ENCODE data around the gene TM4SF20. TPM values are rescaled to one million over a fixed set of nuclear protein-coding genes. Genes with fewer than 3 reads are reported as not detected.

Gene TM4SF20
- total RNA-seq, 3 donors from 2014 or later (not counting 1 experiment from before 2014, with no cell fraction given) = not detected

DNA sequence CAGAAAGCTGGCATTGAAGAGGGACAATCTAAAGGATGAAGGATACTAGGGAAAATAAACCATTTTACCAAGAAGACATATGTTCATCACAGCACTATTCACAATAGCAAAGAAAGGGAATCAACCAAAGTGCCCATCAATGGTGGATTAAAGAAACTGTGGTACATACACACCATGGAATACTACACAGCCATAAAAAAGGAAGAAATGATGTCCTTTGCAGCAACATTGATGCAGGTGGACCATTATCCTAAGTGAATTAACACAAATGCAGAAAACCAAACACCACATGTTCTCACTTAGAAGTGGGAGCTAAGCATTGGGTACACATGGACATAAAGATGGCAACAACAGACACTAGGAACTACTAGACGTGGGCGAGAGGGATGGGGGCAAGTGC lies 61.3 kb downstream of the TM4SF20 start:
- Histone ChIP-seq H3K4me3 (ENCODE audit: low read length) (no peak overlapping the region), H3K9me3 (ENCODE audit: control insufficient read depth, insufficient read depth, low read length) (no peaks in the 10 kb centered on the region), H3K4me1 (ENCODE audit: control insufficient read depth, insufficient read depth, low read length) (peaks cover 19% of the 10 kb centered on the region), H3K27me3 (ENCODE audit: control insufficient read depth, insufficient read depth, low read length) (no peaks in the 10 kb centered on the region), H3K36me3 (ENCODE audit: control insufficient read depth, insufficient read depth, low read length) (no peaks in the 10 kb centered on the region), H3K27ac (ENCODE audit: low read length) (no peak overlapping the region)
- TF ChIP-seq, protein P1, sequence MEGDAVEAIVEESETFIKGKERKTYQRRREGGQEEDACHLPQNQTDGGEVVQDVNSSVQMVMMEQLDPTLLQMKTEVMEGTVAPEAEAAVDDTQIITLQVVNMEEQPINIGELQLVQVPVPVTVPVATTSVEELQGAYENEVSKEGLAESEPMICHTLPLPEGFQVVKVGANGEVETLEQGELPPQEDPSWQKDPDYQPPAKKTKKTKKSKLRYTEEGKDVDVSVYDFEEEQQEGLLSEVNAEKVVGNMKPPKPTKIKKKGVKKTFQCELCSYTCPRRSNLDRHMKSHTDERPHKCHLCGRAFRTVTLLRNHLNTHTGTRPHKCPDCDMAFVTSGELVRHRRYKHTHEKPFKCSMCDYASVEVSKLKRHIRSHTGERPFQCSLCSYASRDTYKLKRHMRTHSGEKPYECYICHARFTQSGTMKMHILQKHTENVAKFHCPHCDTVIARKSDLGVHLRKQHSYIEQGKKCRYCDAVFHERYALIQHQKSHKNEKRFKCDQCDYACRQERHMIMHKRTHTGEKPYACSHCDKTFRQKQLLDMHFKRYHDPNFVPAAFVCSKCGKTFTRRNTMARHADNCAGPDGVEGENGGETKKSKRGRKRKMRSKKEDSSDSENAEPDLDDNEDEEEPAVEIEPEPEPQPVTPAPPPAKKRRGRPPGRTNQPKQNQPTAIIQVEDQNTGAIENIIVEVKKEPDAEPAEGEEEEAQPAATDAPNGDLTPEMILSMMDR (IDR thresholded peaks at IDR 0.05) = no peak
- no peak overlapping the region for H3K4me3 Mint-ChIP-seq
- peaks cover 0 to 4% of the 10 kb centered on the region in 2 donors for H3K27me3 Mint-ChIP-seq (ENCODE audit: low read depth in 2 of 2)
- H3K27ac Mint-ChIP-seq = no peak overlapping the region
- WGBS (ENCODE audit: insufficient coverage) = 92% methylated on average over 2 of the region's 2 CpGs
- peaks cover 0 to 4% of the 10 kb centered on the region in 2 donors for H3K9me3 Mint-ChIP-seq
- peaks cover 22 to 23% of the 10 kb centered on the region in 2 donors for H3K4me1 Mint-ChIP-seq
- DNase-seq = no peak
- intact Hi-C loops (cut with micrococcal nuclease) = no loop called here
- H3K36me3 Mint-ChIP-seq = no peaks in the 10 kb centered on the region
- ATAC-seq = no peak

DNA sequence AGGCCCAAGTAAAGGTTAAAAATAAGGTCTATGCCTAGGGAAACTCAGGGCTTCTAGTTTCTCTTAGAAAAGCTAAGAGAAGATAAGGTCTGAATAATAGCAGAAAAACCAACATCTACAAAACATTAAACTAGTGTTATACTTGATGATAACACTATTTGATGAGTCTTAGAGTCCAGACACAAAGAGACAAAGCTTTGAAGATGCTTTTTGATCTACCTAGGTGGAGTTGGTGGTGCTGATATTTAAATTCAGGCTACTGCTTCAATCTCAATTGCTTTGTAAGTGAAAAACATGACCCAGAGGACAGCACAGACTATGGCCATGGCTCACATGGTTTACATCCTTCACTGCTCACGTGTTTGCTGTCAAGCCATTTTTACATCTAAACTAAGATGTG lies 65.8 kb downstream of the TM4SF20 start:
- Histone ChIP-seq H3K27ac (ENCODE audit: low read length) (no peak overlapping the region), H3K4me3 (ENCODE audit: low read length) (no peak overlapping the region), H3K9me3 (ENCODE audit: control insufficient read depth, insufficient read depth, low read length) (no peaks in the 10 kb centered on the region), H3K4me1 (ENCODE audit: control insufficient read depth, insufficient read depth, low read length) (no peaks in the 10 kb centered on the region), H3K27me3 (ENCODE audit: control insufficient read depth, insufficient read depth, low read length) (no peaks in the 10 kb centered on the region), H3K36me3 (ENCODE audit: control insufficient read depth, insufficient read depth, low read length) (no peaks in the 10 kb centered on the region)
- DNase-seq (no peak), ATAC-seq (no peak)
- H3K4me3 Mint-ChIP-seq = no peak overlapping the region
- TF ChIP-seq, protein P1 (IDR thresholded peaks at IDR 0.05) = no peak
- 92% methylated on average over 1 of the region's 1 CpG for WGBS (ENCODE audit: insufficient coverage)
- peaks cover 0 to 4% of the 10 kb centered on the region in 2 donors for H3K9me3 Mint-ChIP-seq
- no peaks in the 10 kb centered on the region for H3K4me1 Mint-ChIP-seq
- peaks cover 0 to 4% of the 10 kb centered on the region in 2 donors for H3K27me3 Mint-ChIP-seq (ENCODE audit: low read depth in 2 of 2)
- intact Hi-C loops (cut with micrococcal nuclease) = no loop called here
- H3K36me3 Mint-ChIP-seq = no peaks in the 10 kb centered on the region
- H3K27ac Mint-ChIP-seq = no peak overlapping the region

DNA sequence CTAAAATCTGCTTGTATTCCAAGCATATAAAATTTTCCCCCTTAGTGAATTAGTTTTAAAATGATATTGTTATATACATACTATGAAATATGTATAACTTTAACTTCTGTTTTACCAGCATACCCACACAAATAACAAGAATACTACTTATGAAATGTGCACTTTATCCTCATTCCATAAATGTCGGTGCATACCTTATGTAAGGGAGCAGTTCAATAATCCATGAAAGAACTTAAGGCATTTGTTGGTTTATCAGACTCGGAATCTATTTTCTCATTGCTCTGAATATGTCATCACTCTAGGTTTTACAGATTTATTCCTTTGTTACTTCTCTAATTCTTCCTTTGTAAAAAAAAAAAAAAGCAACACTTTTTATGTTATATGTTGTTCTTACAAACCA lies 66.5 kb downstream of the TM4SF20 start:
- Mint-ChIP-seq H3K27ac (no peak overlapping the region), H3K4me1 (no peaks in the 10 kb centered on the region), H3K4me3 (no peak overlapping the region), H3K36me3 (no peaks in the 10 kb centered on the region), H3K9me3 (peaks cover 0 to 4% of the 10 kb centered on the region in 2 donors), H3K27me3 (ENCODE audit: low read depth in 2 of 2) (peaks cover 0 to 4% of the 10 kb centered on the region in 2 donors)
- TF ChIP-seq, protein P1 (IDR thresholded peaks at IDR 0.05) = no peak
- no peak for ATAC-seq
- intact Hi-C loops (cut with micrococcal nuclease) = no loop called here
- Histone ChIP-seq H3K4me3 (ENCODE audit: low read length) (no peak overlapping the region), H3K9me3 (ENCODE audit: control insufficient read depth, insufficient read depth, low read length) (no peaks in the 10 kb centered on the region), H3K4me1 (ENCODE audit: control insufficient read depth, insufficient read depth, low read length) (no peaks in the 10 kb centered on the region), H3K27ac (ENCODE audit: low read length) (no peak overlapping the region), H3K27me3 (ENCODE audit: control insufficient read depth, insufficient read depth, low read length) (no peaks in the 10 kb centered on the region), H3K36me3 (ENCODE audit: control insufficient read depth, insufficient read depth, low read length) (no peaks in the 10 kb centered on the region)
- no peak for DNase-seq
- WGBS (ENCODE audit: insufficient coverage) = 80% methylated on average over 2 of the region's 2 CpGs

Other genes with a start within 250 kb of the TM4SF20 start
- 1 to 10 TPM in 1 of 3 donors, under 1 TPM in 2; 0.31 to 2.3 (median 0.88) TPM for gene COL4A4, start 215.1 kb downstream of the TM4SF20 start, total RNA-seq
- gene COL4A3, start 214.7 kb downstream of the TM4SF20 start, total RNA-seq = 1 to 10 TPM in 2 of 3 donors, under 1 TPM in 1; 0.45 to 1.8 (median 1.0) TPM
- 10 to 100 TPM; 57.7 to 60.8 (median 59.8) TPM for gene MFF, start 54.1 kb downstream of the TM4SF20 start, total RNA-seq
- gene SCYGR1, start 8.6 kb upstream of the TM4SF20 start, total RNA-seq = not detected
- gene AGFG1, start 92.8 kb upstream of the TM4SF20 start, total RNA-seq = 10 to 100 TPM; 65.0 to 71.6 (median 67.3) TPM
- gene SCYGR2, start 219.6 kb upstream of the TM4SF20 start, total RNA-seq = not detected
- not detected for gene SCYGR3, start 235.5 kb upstream of the TM4SF20 start, total RNA-seq
- gene SCYGR4, start 238.2 kb upstream of the TM4SF20 start, total RNA-seq = not detected

Measured in natural killer cell (primary cell).